Islet precursor cell (in vitro differentiated cells): ENCODE measurements around the gene NTM.
A peak's percentile ranks its signal among the peaks of the same experiment; 100 is the strongest.

Experiments used
- DNase-seq: peaks from one replicate; pipeline ENCODE4 v3.0.0-alpha.2; 2018

The NTM gene

GRCh38 chr11:131985846-131986301 lies 615.5 kb downstream of the NTM start:
- no peak for DNase-seq

- DNase-seq: no peak
Observed at GRCh38 chr11:131987703-131988102, 617.3 kb downstream of the NTM start.

- no peak for DNase-seq
Observed at GRCh38 chr11:131991606-131992005, 621.2 kb downstream of the NTM start.

GRCh38 chr11:131993246-131993645 lies 622.8 kb downstream of the NTM start:
- DNase-seq: no peak

GRCh38 chr11:131998020-131998419 lies 627.6 kb downstream of the NTM start:
- DNase-seq: peak; percentile 88

- DNase-seq: no peak
Observed at GRCh38 chr11:131999084-131999483, 628.7 kb downstream of the NTM start.

GRCh38 chr11:131999955-132000354 lies 629.5 kb downstream of the NTM start:
- DNase-seq: no peak

GRCh38 chr11:132005887-132006286 lies 635.5 kb downstream of the NTM start:
- no peak for DNase-seq

- no peak for DNase-seq
Observed at GRCh38 chr11:132006884-132007580, 636.6 kb downstream of the NTM start.

GRCh38 chr11:132008226-132008625 lies 637.8 kb downstream of the NTM start:
- no peak for DNase-seq

GRCh38 chr11:132008872-132009271 lies 638.5 kb downstream of the NTM start:
- no peak for DNase-seq

- DNase-seq: no peak
Observed at GRCh38 chr11:132020001-132020400, 649.6 kb downstream of the NTM start.

- no peak for DNase-seq
Observed at GRCh38 chr11:132022285-132022684, 651.9 kb downstream of the NTM start.

GRCh38 chr11:132022733-132023478 lies 652.5 kb downstream of the NTM start:
- DNase-seq: no peak

- no peak for DNase-seq
Observed at GRCh38 chr11:132024587-132025295, 654.3 kb downstream of the NTM start.

- no peak for DNase-seq
Observed at GRCh38 chr11:132026746-132027145, 656.3 kb downstream of the NTM start.

- no peak for DNase-seq
Observed at GRCh38 chr11:132028380-132029240, 658.2 kb downstream of the NTM start.

- DNase-seq: no peak
Observed at GRCh38 chr11:132030896-132031295, 660.5 kb downstream of the NTM start.

- no peak for DNase-seq
Observed at GRCh38 chr11:132032555-132032954, 662.1 kb downstream of the NTM start.

- no peak for DNase-seq
Observed at GRCh38 chr11:132033051-132033450, 662.6 kb downstream of the NTM start.

- no peak for DNase-seq
Observed at GRCh38 chr11:132035228-132035627, 664.8 kb downstream of the NTM start.

- no peak for DNase-seq
Observed at GRCh38 chr11:132035766-132036165, 665.4 kb downstream of the NTM start.

GRCh38 chr11:132036220-132036619 lies 665.8 kb downstream of the NTM start:
- DNase-seq: no peak
